ENCODE results near the gene ARSD. TPM values are rescaled to one million over a fixed set of nuclear protein-coding genes. Genes with fewer than 3 reads are reported as not detected.

Gene ARSD
- total RNA-seq, 2 donors from 2014 or later: 4.9 to 15.7 TPM

DNA sequence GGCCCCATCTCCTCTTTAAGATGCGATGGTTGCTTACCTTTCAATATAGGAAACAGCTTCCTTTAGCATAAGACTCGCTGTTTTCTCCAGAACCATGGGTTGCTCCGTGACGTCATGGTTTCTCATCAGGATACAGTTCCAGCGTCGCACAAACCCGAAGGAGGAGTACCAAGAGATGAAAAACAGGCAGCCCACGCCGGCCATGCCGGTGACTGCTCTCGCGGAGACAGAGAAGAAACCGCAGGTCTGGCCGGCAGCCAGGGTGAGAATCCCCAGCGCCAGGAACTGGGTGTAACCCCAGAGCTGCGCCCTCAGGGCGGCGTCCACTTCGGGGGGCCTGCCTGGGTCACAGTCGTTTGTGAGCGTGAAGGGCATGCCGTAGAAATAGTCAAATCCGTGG, 11.4 kb downstream of the ARSD start:
- Histone ChIP-seq H3K36me3 (ENCODE audit: control insufficient read depth, insufficient read depth, low read length) (peaks cover 7% of the 10 kb centered on the region), H3K4me1 (ENCODE audit: control insufficient read depth, insufficient read depth, low read length) (no peaks in the 10 kb centered on the region), H3K27ac (ENCODE audit: low read depth, low read length) (no peak overlapping the region), H3K9ac (ENCODE audit: extremely low read depth, low read length, poor library complexity, severe bottlenecking) (no peak overlapping the region), H3K9me3 (ENCODE audit: control insufficient read depth, low read length) (no peaks in the 10 kb centered on the region), H3K27me3 (ENCODE audit: control insufficient read depth, insufficient read depth, low read length, poor library complexity, severe bottlenecking) (no peaks in the 10 kb centered on the region), H3K4me3 (ENCODE audit: low read length) (no peak overlapping the region)
- H3K36me3 Mint-ChIP-seq (ENCODE audit: low read depth): peaks cover 66% of the 10 kb centered on the region
- peaks cover 24% of the 10 kb centered on the region for H3K9me3 Mint-ChIP-seq
- H3K27ac Mint-ChIP-seq: no peak overlapping the region
- H3K4me1 Mint-ChIP-seq: peaks cover 15% of the 10 kb centered on the region
- no peak overlapping the region for H3K4me3 Mint-ChIP-seq
- no peak for DNase-seq
- H3K27me3 Mint-ChIP-seq (ENCODE audit: insufficient read depth): no peaks in the 10 kb centered on the region
- WGBS, 2 experiments (ENCODE audit: insufficient coverage in 1 of 2, insufficient read length in 1 of 2): 96 to 100% methylated on average over 1 to 23 of the region's 23 CpGs
- no peak for TF ChIP-seq CTCF (conservative IDR thresholded peaks at IDR 0.05)

- Mint-ChIP-seq H3K4me1 (peaks cover 20% of the 10 kb centered on the region), H3K4me3 (no peak overlapping the region), H3K36me3 (ENCODE audit: low read depth) (peaks cover 64% of the 10 kb centered on the region), H3K9me3 (peaks cover 44% of the 10 kb centered on the region), H3K27ac (peak overlapping the region; percentile 85), H3K27me3 (ENCODE audit: insufficient read depth) (no peaks in the 10 kb centered on the region)
- WGBS, 2 experiments (ENCODE audit: insufficient coverage in 1 of 2, insufficient read length in 1 of 2): 24% methylated on average over 2 of the region's 3 CpGs; no CpG with 5 or more reads in 1 of the 2 experiments
- Histone ChIP-seq H3K9ac (ENCODE audit: extremely low read depth, low read length, poor library complexity, severe bottlenecking) (no peak overlapping the region), H3K9me3 (ENCODE audit: control insufficient read depth, low read length) (peaks cover 3% of the 10 kb centered on the region), H3K36me3 (ENCODE audit: control insufficient read depth, insufficient read depth, low read length) (no peaks in the 10 kb centered on the region), H3K4me1 (ENCODE audit: control insufficient read depth, insufficient read depth, low read length) (no peaks in the 10 kb centered on the region), H3K27ac (ENCODE audit: low read depth, low read length) (no peak overlapping the region), H3K4me3 (ENCODE audit: low read length) (no peak overlapping the region), H3K27me3 (ENCODE audit: control insufficient read depth, insufficient read depth, low read length, poor library complexity, severe bottlenecking) (no peaks in the 10 kb centered on the region)
- TF ChIP-seq CTCF (conservative IDR thresholded peaks at IDR 0.05): peak; percentile 70
- DNase-seq: peak; percentile 71
These were observed 16.0 kb downstream of the ARSD start for GRCh38 chrX:2913118-2913517.

- no CpG with 5 or more reads among the region's 3 CpGs for WGBS, 2 experiments (ENCODE audit: insufficient coverage in 1 of 2, insufficient read length in 1 of 2)
- Histone ChIP-seq H3K4me3 (ENCODE audit: low read length) (no peak overlapping the region), H3K36me3 (ENCODE audit: control insufficient read depth, insufficient read depth, low read length) (no peaks in the 10 kb centered on the region), H3K9me3 (ENCODE audit: control insufficient read depth, low read length) (peaks cover 3% of the 10 kb centered on the region), H3K27me3 (ENCODE audit: control insufficient read depth, insufficient read depth, low read length, poor library complexity, severe bottlenecking) (no peaks in the 10 kb centered on the region), H3K9ac (ENCODE audit: extremely low read depth, low read length, poor library complexity, severe bottlenecking) (no peak overlapping the region), H3K4me1 (ENCODE audit: control insufficient read depth, insufficient read depth, low read length) (no peaks in the 10 kb centered on the region), H3K27ac (ENCODE audit: low read depth, low read length) (no peak overlapping the region)
- Mint-ChIP-seq H3K9me3 (peaks cover 23% of the 10 kb centered on the region), H3K36me3 (ENCODE audit: low read depth) (peaks cover 67% of the 10 kb centered on the region), H3K27ac (no peak overlapping the region), H3K27me3 (ENCODE audit: insufficient read depth) (no peaks in the 10 kb centered on the region), H3K4me1 (peaks cover 20% of the 10 kb centered on the region), H3K4me3 (no peak overlapping the region)
- no peak for TF ChIP-seq CTCF (conservative IDR thresholded peaks at IDR 0.05)
- no peak for DNase-seq
These were observed 19.0 kb downstream of the ARSD start for GRCh38 chrX:2910109-2910508.

Measured in endodermal cell (in vitro differentiated cells).